Inferior parietal cortex (tissue), 1 donor: Measurements from ENCODE around the gene SOX18.
"Not testable (repeated sequence)": the region's sequence is repeated elsewhere in the genome, so short reads cannot be mapped to it uniquely, and the experiment has no call there.

Source experiments
- DNase-seq: peaks from one replicate; pipeline ENCODE4 v3.0.0-alpha.2; 2016; ENCODE audit errors: extremely low spot score

The SOX18 gene

GRCh38 chr20:64049060-64049877 lies at the start of gene SOX18:
TSS of gene SOX18 (minus strand) at chr20:64049639. CDS start at chr20:64049516, 123 bp downstream.
- no peak for DNase-seq

- no peak for DNase-seq
Observed at GRCh38 chr20:64098471-64099013, 49.1 kb upstream of the SOX18 start.

GRCh38 chr20:64096535-64096934 lies 47.1 kb upstream of the SOX18 start:
- no peak for DNase-seq

- no peak for DNase-seq
Observed at GRCh38 chr20:64095927-64096326, 46.5 kb upstream of the SOX18 start.

GRCh38 chr20:64095455-64095854 lies 46.0 kb upstream of the SOX18 start:
- no peak for DNase-seq

GRCh38 chr20:64093013-64093503 lies 43.6 kb upstream of the SOX18 start:
- DNase-seq, result no peak

GRCh38 chr20:64092258-64093012 lies 43.0 kb upstream of the SOX18 start:
- no peak for DNase-seq

- DNase-seq, result no peak
Observed at GRCh38 chr20:64091770-64092169, 42.3 kb upstream of the SOX18 start.

- no peak for DNase-seq
Observed at GRCh38 chr20:64091340-64091739, 41.9 kb upstream of the SOX18 start.

GRCh38 chr20:64090165-64090564 lies 40.7 kb upstream of the SOX18 start:
- DNase-seq, result no peak

- not testable (repeated sequence) for DNase-seq
Observed at GRCh38 chr20:64088586-64088985, 39.1 kb upstream of the SOX18 start.

GRCh38 chr20:64087226-64087825 lies 37.9 kb upstream of the SOX18 start:
- DNase-seq, result not testable (repeated sequence)

GRCh38 chr20:64086801-64087200 lies 37.4 kb upstream of the SOX18 start:
- DNase-seq, result no peak

GRCh38 chr20:64084685-64085152 lies 35.3 kb upstream of the SOX18 start:
- DNase-seq, result no peak

- DNase-seq, result no peak
Observed at GRCh38 chr20:64083804-64084684, 34.6 kb upstream of the SOX18 start, which contains the start of gene LKAAEAR1. TSS of gene LKAAEAR1 (minus strand) at chr20:64084398. CDS start at chr20:64084219, 179 bp downstream.

- DNase-seq, result no peak
Observed at GRCh38 chr20:64083378-64083803, 34.0 kb upstream of the SOX18 start.

- DNase-seq, result no peak
Observed at GRCh38 chr20:64082820-64083377, 33.5 kb upstream of the SOX18 start.

- no peak for DNase-seq
Observed at GRCh38 chr20:64082126-64082731, 32.8 kb upstream of the SOX18 start.

- no peak for DNase-seq
Observed at GRCh38 chr20:64081624-64081964, 32.2 kb upstream of the SOX18 start.
